Calu3 (cell line): ENCODE measurements around the gene PRKACG. TPM values are rescaled to one million over a fixed set of nuclear protein-coding genes. Genes with fewer than 3 reads are reported as not detected.

Experiments used
- BruUV-seq: library from RNA; stranded (reverse); fragments of 400-500 nt; replicated peaks from 2 replicates; lab custom pipeline; 2021; lab: Mats Ljungman, UMichigan
- CTCF ChIA-PET: fragments of 300-600 bp; sonication (Branson Sonifier 250); formaldehyde crosslinking; loops from one replicate; lab custom pipeline; 2022; ENCODE audit warnings: antibody characterized with exemption; lab: Charles Lee
- DNase-seq: peaks from one replicate; pipeline ENCODE4 v3.0.0; 2022
- H3K27ac Mint-ChIP-seq: one replicate; pipeline ENCODE4 v1.8.0; 2022; ENCODE audit warnings: mixed read lengths; ENCODE audit not compliant: unreplicated experiment
- H3K27me3 Mint-ChIP-seq: one replicate; pipeline ENCODE4 v1.8.0; 2022; ENCODE audit warnings: mixed read lengths; ENCODE audit not compliant: unreplicated experiment
- H3K36me3 Mint-ChIP-seq: one replicate; pipeline ENCODE4 v1.8.0; 2022; ENCODE audit warnings: mild to moderate bottlenecking, moderate library complexity, mixed read lengths; ENCODE audit not compliant: insufficient read depth, unreplicated experiment
- H3K4me1 Mint-ChIP-seq: one replicate; pipeline ENCODE4 v1.8.0; 2022; ENCODE audit warnings: mild to moderate bottlenecking, low read depth, mixed read lengths; ENCODE audit not compliant: unreplicated experiment
- H3K4me3 Mint-ChIP-seq: one replicate; pipeline ENCODE4 v1.8.0; 2022; ENCODE audit warnings: mild to moderate bottlenecking, low read depth, moderate library complexity, mixed read lengths; ENCODE audit not compliant: unreplicated experiment
- H3K9me3 Mint-ChIP-seq: one replicate; pipeline ENCODE4 v1.8.0; 2022; ENCODE audit warnings: low read depth, mixed read lengths; ENCODE audit not compliant: unreplicated experiment
- intact Hi-C: fragments of 100-400 bp; cut with micrococcal nuclease; formaldehyde crosslinking; loops from one replicate; pipeline ENCODE4 v1.10.0; 2022; ENCODE audit not compliant: unreplicated experiment
- total RNA-seq: library from RNA; stranded (reverse); gene quantifications from 2 replicates; pipeline ENCODE4 v1.2.3, GENCODE V29; 2022
- TF ChIP-seq, protein P1 (sequence below): fragments of 200-600 bp; IDR thresholded peaks from one replicate; pipeline ENCODE4 v1.8.0; 2022; ENCODE audit warnings: antibody characterized with exemption; ENCODE audit not compliant: unreplicated experiment

The PRKACG gene
- total RNA-seq, 1 experiment from 2014 or later = not detected

DNA sequence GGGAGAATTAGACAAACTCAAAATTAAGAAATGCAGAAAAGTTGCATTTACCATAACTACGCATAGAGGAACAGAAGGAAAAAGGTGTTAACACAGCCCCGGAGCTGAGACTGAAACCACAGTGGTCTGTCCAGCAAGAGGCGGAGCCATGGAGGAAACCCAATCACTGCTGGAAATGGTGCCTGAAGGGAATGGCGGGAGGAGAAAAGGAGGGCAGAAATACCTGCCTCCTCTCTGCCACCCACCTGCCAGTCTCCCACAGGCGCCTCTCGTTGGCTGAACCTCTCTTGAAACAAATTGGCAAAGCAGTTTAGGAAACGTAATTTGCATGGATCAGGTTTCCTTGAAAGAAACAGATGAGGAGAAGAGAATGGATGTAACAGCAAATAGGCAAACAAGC is 9.7 kb upstream of the PRKACG start:
- Mint-ChIP-seq H3K36me3 (no peaks in the 10 kb centered on the region), H3K9me3 (no peaks in the 10 kb centered on the region), H3K27ac (no peak overlapping the region), H3K4me3 (no peak overlapping the region), H3K27me3 (peaks cover 36% of the 10 kb centered on the region), H3K4me1 (peaks cover 7% of the 10 kb centered on the region)
- TF ChIP-seq, protein P1, sequence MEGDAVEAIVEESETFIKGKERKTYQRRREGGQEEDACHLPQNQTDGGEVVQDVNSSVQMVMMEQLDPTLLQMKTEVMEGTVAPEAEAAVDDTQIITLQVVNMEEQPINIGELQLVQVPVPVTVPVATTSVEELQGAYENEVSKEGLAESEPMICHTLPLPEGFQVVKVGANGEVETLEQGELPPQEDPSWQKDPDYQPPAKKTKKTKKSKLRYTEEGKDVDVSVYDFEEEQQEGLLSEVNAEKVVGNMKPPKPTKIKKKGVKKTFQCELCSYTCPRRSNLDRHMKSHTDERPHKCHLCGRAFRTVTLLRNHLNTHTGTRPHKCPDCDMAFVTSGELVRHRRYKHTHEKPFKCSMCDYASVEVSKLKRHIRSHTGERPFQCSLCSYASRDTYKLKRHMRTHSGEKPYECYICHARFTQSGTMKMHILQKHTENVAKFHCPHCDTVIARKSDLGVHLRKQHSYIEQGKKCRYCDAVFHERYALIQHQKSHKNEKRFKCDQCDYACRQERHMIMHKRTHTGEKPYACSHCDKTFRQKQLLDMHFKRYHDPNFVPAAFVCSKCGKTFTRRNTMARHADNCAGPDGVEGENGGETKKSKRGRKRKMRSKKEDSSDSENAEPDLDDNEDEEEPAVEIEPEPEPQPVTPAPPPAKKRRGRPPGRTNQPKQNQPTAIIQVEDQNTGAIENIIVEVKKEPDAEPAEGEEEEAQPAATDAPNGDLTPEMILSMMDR = no peak
- DNase-seq = no peak
- no TSS peak for BruUV-seq
- intact Hi-C loops = no loop called here
- CTCF ChIA-PET = interaction anchor here (0.6 kb wide), 1 partner anchor 13 kb away, joined by 5 read pairs; no protein-coding TSS in a partner anchor

DNA sequence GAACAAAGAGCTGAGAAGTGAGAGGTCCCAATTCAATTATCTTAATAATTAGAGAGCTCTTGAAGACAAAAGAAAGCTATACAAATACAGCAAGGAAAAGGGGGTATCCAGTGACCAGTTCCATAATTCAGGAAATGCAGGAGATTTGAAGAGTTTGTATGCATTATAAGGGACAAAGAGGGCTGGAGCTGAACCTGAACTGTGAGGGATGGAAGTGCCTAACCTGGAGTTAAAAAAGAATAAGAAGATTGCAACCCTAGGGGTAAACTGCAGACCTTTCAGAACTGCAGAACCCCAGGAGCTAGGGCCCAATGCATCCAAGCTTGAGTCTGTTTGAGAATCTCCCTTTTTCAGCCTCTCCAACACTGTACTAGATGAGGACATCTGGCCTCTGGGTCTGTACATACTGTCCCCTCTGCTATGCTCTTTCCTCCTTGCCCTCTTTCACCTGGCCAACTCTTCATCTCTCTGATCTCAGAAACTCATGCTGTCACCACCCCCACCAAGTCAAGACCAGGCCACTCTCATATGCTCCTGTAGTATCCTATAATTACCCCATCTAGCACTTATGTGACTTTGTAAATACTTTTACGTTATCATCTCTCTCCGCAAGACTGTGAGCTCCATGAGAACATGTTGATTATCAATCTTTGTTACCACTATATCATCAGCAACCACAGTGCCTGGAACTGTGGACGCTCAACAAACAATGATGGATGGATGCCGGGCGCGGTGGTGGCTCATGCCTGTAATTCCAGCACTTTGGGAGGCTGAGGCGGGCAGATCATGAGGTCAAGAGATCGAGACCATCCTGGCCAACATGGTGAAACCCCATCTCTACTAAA is 6.6 kb upstream of the PRKACG start:
- no peak overlapping the region for H3K4me3 Mint-ChIP-seq
- TF ChIP-seq, protein P1 = no peak
- H3K4me1 Mint-ChIP-seq = no peaks in the 10 kb centered on the region
- no peaks in the 10 kb centered on the region for H3K9me3 Mint-ChIP-seq
- H3K27ac Mint-ChIP-seq = no peak overlapping the region
- no peak for DNase-seq
- intact Hi-C loops = no loop called here
- H3K27me3 Mint-ChIP-seq = peaks cover 48% of the 10 kb centered on the region
- no peaks in the 10 kb centered on the region for H3K36me3 Mint-ChIP-seq
- CTCF ChIA-PET = interaction anchor here (0.6 kb wide), 1 partner anchor 13 kb away, joined by 3 read pairs; no protein-coding TSS in a partner anchor
- no TSS peak for BruUV-seq

DNA sequence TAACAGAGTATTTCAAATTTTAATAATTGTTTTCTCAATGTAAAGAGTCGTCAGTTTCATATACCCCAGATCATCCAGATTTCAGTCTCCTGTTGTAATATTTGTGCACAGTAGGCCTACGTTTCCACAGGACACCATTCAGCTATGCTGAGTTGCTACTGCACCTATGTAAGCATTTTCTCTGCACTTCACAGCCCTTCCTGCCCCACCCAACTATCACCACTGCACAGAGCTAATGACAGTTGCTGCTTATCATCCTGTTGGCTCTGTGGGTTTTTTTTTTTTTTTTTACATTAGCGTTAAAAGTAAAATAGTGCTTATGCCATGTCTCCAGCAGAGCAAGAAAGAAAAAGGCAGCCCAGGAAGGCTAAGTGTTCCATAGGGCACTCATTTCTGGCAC is 5.9 kb upstream of the PRKACG start:
- intact Hi-C loops = no loop called here
- Mint-ChIP-seq H3K27me3 (peaks cover 52% of the 10 kb centered on the region), H3K36me3 (no peaks in the 10 kb centered on the region), H3K9me3 (no peaks in the 10 kb centered on the region), H3K27ac (no peak overlapping the region), H3K4me1 (no peaks in the 10 kb centered on the region), H3K4me3 (no peak overlapping the region)
- CTCF ChIA-PET = no interaction called here
- TF ChIP-seq, protein P1 = no peak
- no TSS peak for BruUV-seq
- DNase-seq = no peak

DNA sequence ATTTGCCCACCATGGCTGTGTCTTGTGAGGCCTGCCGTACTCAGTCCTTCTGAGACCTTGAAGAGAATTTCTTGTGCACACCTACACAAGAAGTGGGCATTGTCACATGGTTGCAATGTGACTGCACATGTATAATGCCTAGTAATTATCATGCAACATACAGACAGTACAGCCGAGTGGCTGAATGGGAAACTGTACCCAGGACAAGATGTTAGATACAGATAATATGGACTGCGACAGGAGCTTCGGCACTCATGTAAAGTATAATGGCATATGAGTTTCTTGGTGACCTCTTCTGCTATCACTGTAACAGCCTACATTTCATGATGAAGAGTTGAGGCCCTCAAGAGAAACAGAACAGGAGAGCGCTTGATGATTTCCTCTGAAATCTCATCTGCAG is 4.8 kb upstream of the PRKACG start:
- TF ChIP-seq, protein P1 = no peak
- BruUV-seq = no TSS peak
- H3K9me3 Mint-ChIP-seq = no peaks in the 10 kb centered on the region
- H3K36me3 Mint-ChIP-seq = no peaks in the 10 kb centered on the region
- H3K4me3 Mint-ChIP-seq = no peak overlapping the region
- peaks cover 42% of the 10 kb centered on the region for H3K27me3 Mint-ChIP-seq
- no peaks in the 10 kb centered on the region for H3K4me1 Mint-ChIP-seq
- DNase-seq = no peak
- CTCF ChIA-PET = no interaction called here
- H3K27ac Mint-ChIP-seq = no peak overlapping the region
- intact Hi-C loops = no loop called here
